ENCODE data around the gene GDF15.

- TF ChIP-seq, protein P1, sequence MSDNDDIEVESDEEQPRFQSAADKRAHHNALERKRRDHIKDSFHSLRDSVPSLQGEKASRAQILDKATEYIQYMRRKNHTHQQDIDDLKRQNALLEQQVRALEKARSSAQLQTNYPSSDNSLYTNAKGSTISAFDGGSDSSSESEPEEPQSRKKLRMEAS (IDR thresholded peaks at IDR 0.05; ENCODE audit: low read depth, low read length), result no peak
- TF ChIP-seq CTCF (IDR thresholded peaks at IDR 0.05; ENCODE audit: low read depth, low read length), result no peak
- TF ChIP-seq POLR2A (IDR thresholded peaks at IDR 0.05; ENCODE audit: extremely low read depth, insufficient read length), result no peak
- TF ChIP-seq MYC (IDR thresholded peaks at IDR 0.05; ENCODE audit: low read depth, low read length), result no peak
These were observed 35.5 kb downstream of the GDF15 start for GRCh38 chr19:18421371-18421959.

All from NB4 (cell line).